HCT116 (cell line): Measurements from ENCODE around the gene FMR1. TPM values are rescaled to one million over a fixed set of nuclear protein-coding genes. Genes with fewer than 3 reads are reported as not detected.

Experiments used
- ATAC-seq: fragments of 200-7000 bp; cut with Tn5 transposase; 2 replicates; pipeline ENCODE4 v1.9.1; 2020; ENCODE audit warnings: mild to moderate bottlenecking, moderate library complexity
- BruUV-seq: library from RNA; stranded (reverse); fragments of 400-500 nt; replicated peaks from 2 replicates; lab custom pipeline; 2021; lab: Mats Ljungman, UMichigan
- CTCF ChIA-PET: fragments of 300-600 bp; sonication (Branson Sonifier 250); formaldehyde crosslinking; loops from one replicate; lab custom pipeline; 2021; ENCODE audit warnings: antibody characterized with exemption; lab: Charles Lee
- POLR2A ChIA-PET: fragments of 300-600, 350-600 bp; sonication (Branson Sonifier 250); formaldehyde crosslinking; loops from one replicate; lab custom pipeline; 2021; ENCODE audit warnings: antibody characterized with exemption; lab: Charles Lee
- RAD21 ChIA-PET, 2 experiments: fragments of 300-600 bp; sonication (Branson Sonifier 250); formaldehyde crosslinking; loops; one replicate each; lab custom pipeline; 2023; ENCODE audit warnings: low total read pairs in 2 of 2; ENCODE audit not compliant: uncharacterized antibody in 2 of 2, unreplicated experiment in 2 of 2, low non-redundant PET in 1 of 2; lab: Charles Lee
- DNase-seq: peaks from one replicate; pipeline ENCODE4 v3.0.0-alpha.2; 2010; ENCODE audit warnings: low read depth, low spot score
- H2AFZ ChIP-seq: fragments of 200-600 bp; shearing (Covaris generic), sonication (generic); 2 replicates; pipeline ENCODE4 v1.6.1; 2017; ENCODE audit warnings: low read depth, mixed run types, mixed read lengths, antibody characterized with exemption, low read length; ENCODE audit not compliant: poor library complexity, severe bottlenecking
- H3K27ac ChIP-seq: 2 replicates; pipeline ENCODE4 v1.5.1; 2012; ENCODE audit warnings: low read depth, low read length
- H3K27me3 ChIP-seq: fragments of 200-600 bp; sonication (generic); 2 replicates; pipeline ENCODE4 v1.6.1; 2016; ENCODE audit warnings: mixed run types, low read length, mixed read lengths; ENCODE audit not compliant: insufficient read depth
- H3K36me3 ChIP-seq, 2 experiments: fragments of 200-500 bp in 1 of 2; fragments of 200-600 bp in 1 of 2; sonication (Bioruptor generic) in 1 of 2; sonication (generic) in 1 of 2; 2 replicates each; pipeline versions ENCODE4 v1.5.1 to v1.6.1; 2014 to 2016; ENCODE audit warnings: low read length in 2 of 2, inconsistent platforms in 1 of 2, mixed read lengths in 1 of 2, mixed run types in 1 of 2; ENCODE audit not compliant: insufficient read depth in 2 of 2, control insufficient read depth in 1 of 2
- H3K4me1 ChIP-seq, 2 experiments: fragments of 200-600 bp in 1 of 2; sonication (generic) in 1 of 2; 2 replicates each; pipeline versions ENCODE4 v1.5.1 to v1.6.1; 2012 to 2017; ENCODE audit warnings: low read length in 2 of 2, inconsistent platforms in 1 of 2, mild to moderate bottlenecking in 1 of 2, mixed read lengths in 1 of 2, mixed run types in 1 of 2, moderate library complexity in 1 of 2; ENCODE audit not compliant: insufficient read depth in 2 of 2, control insufficient read depth in 1 of 2
- H3K4me2 ChIP-seq: fragments of 200-600 bp; sonication (generic); 2 replicates; pipeline ENCODE4 v1.6.1; 2017; ENCODE audit warnings: mixed run types, low read length, mixed read lengths
- H3K4me3 ChIP-seq, 2 experiments: fragments of 200-600 bp in 1 of 2; sonication (generic) in 1 of 2; replicated peaks in 1 of 2; 2 replicates each; pipeline ENCODE4 v1.5.1; 2011 to 2016; ENCODE audit warnings: low read length in 2 of 2, control low read depth in 1 of 2, low read depth in 1 of 2, mild to moderate bottlenecking in 1 of 2, mixed read lengths in 1 of 2, mixed run types in 1 of 2
- H3K79me2 ChIP-seq: fragments of 200-600 bp; sonication (generic); 2 replicates; pipeline ENCODE4 v1.6.1; 2017; ENCODE audit warnings: mild to moderate bottlenecking, mixed run types, low read length, moderate library complexity, mixed read lengths; ENCODE audit not compliant: insufficient read depth
- H3K9ac ChIP-seq: fragments of 200-600 bp; sonication (generic); 2 replicates; pipeline ENCODE4 v1.6.1; 2016; ENCODE audit warnings: low read length, mixed read lengths
- H3K9me2 ChIP-seq: fragments of 200-600 bp; sonication (generic), shearing (Covaris generic); 2 replicates; pipeline ENCODE4 v1.6.1; 2017; ENCODE audit warnings: mixed run types, mild to moderate bottlenecking, moderate library complexity; ENCODE audit not compliant: insufficient read depth
- H3K9me3 ChIP-seq, 2 experiments: fragments of 200-500 bp in 1 of 2; fragments of 200-600 bp in 1 of 2; sonication (Bioruptor generic) in 1 of 2; sonication (generic) in 1 of 2; 2 replicates each; pipeline ENCODE4 v1.6.1; 2014 to 2017; ENCODE audit warnings: low read length in 2 of 2, mixed read lengths in 2 of 2, inconsistent platforms in 1 of 2, low read depth in 1 of 2, mild to moderate bottlenecking in 1 of 2, mixed run types in 1 of 2, moderate library complexity in 1 of 2; ENCODE audit not compliant: control insufficient read depth in 1 of 2, insufficient read depth in 1 of 2
- H4K20me1 ChIP-seq: fragments of 200-600 bp; sonication (generic), shearing (Covaris generic); 2 replicates; pipeline ENCODE4 v1.6.1; 2017; ENCODE audit warnings: mixed run types, mild to moderate bottlenecking, moderate library complexity; ENCODE audit not compliant: insufficient read depth
- CEBPB ChIP-seq: IDR thresholded peaks from 2 replicates; pipeline ENCODE4 v1.6.1; 2012; ENCODE audit warnings: low read depth
- EGR1 ChIP-seq: IDR thresholded peaks from 2 replicates; pipeline ENCODE4 v1.6.1; 2012; ENCODE audit warnings: low read depth
- ELF1 ChIP-seq: IDR thresholded peaks from 2 replicates; pipeline ENCODE4 v1.6.1; 2012; ENCODE audit warnings: low read depth, borderline replicate concordance
- EZH2 ChIP-seq: fragments of 200-600 bp; sonication (generic); IDR thresholded peaks from 2 replicates; pipeline ENCODE4 v1.6.1; 2017; ENCODE audit warnings: antibody characterized with exemption, mixed run types
- EZH2phosphoT487 ChIP-seq: fragments of 200-600 bp; IDR thresholded peaks from 2 replicates; pipeline ENCODE4 v1.6.1; 2018; ENCODE audit warnings: antibody characterized with exemption, borderline replicate concordance
- JUND ChIP-seq: IDR thresholded peaks from 2 replicates; pipeline ENCODE4 v1.6.1; 2012
- POLR2A ChIP-seq: IDR thresholded peaks from 2 replicates; pipeline ENCODE4 v1.7.0; 2011; ENCODE audit warnings: borderline replicate concordance; ENCODE audit not compliant: insufficient read depth, insufficient read length; ENCODE audit errors: extremely low read depth
- POLR2AphosphoS5 ChIP-seq: IDR thresholded peaks from 2 replicates; pipeline ENCODE4 v1.6.1; 2011; ENCODE audit warnings: mild to moderate bottlenecking, low read depth, low read length, moderate library complexity
- RAD21 ChIP-seq: IDR thresholded peaks from 2 replicates; pipeline ENCODE4 v1.6.1; 2012; ENCODE audit warnings: low read depth, mild to moderate bottlenecking
- SIN3A ChIP-seq: IDR thresholded peaks from 2 replicates; pipeline ENCODE4 v1.6.1; 2012; ENCODE audit warnings: low read depth
- SP1 ChIP-seq: IDR thresholded peaks from 2 replicates; pipeline ENCODE4 v1.6.1; 2012; ENCODE audit warnings: low read depth
- ZFX ChIP-seq: fragments of 450-650 bp; IDR thresholded peaks from 2 replicates; pipeline ENCODE4 v1.6.1; 2017
- intact Hi-C: fragments of 100-400 bp; cut with micrococcal nuclease; formaldehyde crosslinking; loops from 2 replicates; pipeline ENCODE4 v1.10.0; 2022
- total RNA-seq: library from RNA; stranded (reverse); gene quantifications from one replicate; pipeline ENCODE4 v1.2.1, GENCODE V29; 2021; ENCODE audit not compliant: unreplicated experiment
- TF ChIP-seq, protein P1 (sequence below): IDR thresholded peaks from 2 replicates; pipeline ENCODE4 v1.6.1; 2012; ENCODE audit warnings: low read depth

Gene FMR1
- total RNA-seq, 1 experiment from 2014 or later = 31.1 TPM

DNA sequence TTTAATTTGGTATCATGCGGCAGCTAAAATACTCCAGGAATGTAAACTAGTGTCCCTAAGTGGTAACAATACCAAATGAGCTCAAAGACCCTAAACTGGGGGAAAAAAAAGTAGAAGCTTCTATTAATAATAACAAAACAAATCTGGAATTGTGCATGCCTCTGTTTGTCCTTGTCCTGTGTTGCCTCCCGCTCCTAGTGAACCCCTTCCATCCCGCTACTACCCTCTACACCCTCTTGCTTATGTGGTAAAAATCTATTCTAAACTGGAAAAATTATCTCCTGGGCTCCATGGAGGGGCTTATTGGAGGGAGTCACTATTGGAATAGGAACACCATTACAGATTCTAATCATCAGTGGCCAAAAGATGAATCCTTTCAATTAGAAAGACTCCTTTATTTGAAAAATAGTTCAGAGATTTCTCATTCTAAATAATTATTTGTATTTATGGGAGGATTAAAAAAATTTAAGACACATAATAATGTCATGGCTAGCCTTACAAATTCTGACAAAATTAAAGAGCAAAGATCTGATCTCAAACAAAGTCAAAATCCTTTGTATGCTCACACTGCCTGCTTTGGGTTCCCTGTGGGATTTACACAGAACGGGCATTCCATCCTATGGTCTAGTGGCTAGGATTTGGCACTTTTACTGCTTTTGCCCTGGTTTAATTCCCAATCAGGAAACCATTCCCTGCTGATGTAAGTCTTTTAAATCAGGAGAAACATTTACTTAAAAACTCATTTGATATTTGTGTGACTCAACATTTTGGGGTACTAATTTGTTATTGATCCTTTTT lies 34.7 kb upstream of the FMR1 start:
- RAD21 ChIA-PET = no interaction called here
- Histone ChIP-seq H3K36me3 (no peaks in the 10 kb centered on the region), H4K20me1 (no peaks in the 10 kb centered on the region), H3K4me2 (no peak overlapping the region), H2AFZ (no peak overlapping the region), H3K27me3 (no peaks in the 10 kb centered on the region), H3K4me1 (no peaks in the 10 kb centered on the region)
- intact Hi-C loops = no loop called here
- no peak for TF ChIP-seq ELF1
- no peak for TF ChIP-seq CEBPB
- TF ChIP-seq EGR1 = no peak
- no peak for TF ChIP-seq RAD21
- no peak for TF ChIP-seq EZH2phosphoT487
- no peak for TF ChIP-seq ZFX
- TF ChIP-seq POLR2A = no peak
- no peak for TF ChIP-seq JUND
- no peak for TF ChIP-seq POLR2AphosphoS5
- no peak for TF ChIP-seq SIN3A
- TF ChIP-seq EZH2 = no peak
- TF ChIP-seq, protein P1, sequence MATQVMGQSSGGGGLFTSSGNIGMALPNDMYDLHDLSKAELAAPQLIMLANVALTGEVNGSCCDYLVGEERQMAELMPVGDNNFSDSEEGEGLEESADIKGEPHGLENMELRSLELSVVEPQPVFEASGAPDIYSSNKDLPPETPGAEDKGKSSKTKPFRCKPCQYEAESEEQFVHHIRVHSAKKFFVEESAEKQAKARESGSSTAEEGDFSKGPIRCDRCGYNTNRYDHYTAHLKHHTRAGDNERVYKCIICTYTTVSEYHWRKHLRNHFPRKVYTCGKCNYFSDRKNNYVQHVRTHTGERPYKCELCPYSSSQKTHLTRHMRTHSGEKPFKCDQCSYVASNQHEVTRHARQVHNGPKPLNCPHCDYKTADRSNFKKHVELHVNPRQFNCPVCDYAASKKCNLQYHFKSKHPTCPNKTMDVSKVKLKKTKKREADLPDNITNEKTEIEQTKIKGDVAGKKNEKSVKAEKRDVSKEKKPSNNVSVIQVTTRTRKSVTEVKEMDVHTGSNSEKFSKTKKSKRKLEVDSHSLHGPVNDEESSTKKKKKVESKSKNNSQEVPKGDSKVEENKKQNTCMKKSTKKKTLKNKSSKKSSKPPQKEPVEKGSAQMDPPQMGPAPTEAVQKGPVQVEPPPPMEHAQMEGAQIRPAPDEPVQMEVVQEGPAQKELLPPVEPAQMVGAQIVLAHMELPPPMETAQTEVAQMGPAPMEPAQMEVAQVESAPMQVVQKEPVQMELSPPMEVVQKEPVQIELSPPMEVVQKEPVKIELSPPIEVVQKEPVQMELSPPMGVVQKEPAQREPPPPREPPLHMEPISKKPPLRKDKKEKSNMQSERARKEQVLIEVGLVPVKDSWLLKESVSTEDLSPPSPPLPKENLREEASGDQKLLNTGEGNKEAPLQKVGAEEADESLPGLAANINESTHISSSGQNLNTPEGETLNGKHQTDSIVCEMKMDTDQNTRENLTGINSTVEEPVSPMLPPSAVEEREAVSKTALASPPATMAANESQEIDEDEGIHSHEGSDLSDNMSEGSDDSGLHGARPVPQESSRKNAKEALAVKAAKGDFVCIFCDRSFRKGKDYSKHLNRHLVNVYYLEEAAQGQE = no peak
- TF ChIP-seq SP1 = no peak
- TF ChIP-seq, all 23 proteins: peak for 0
- ATAC-seq = no peak
- Histone ChIP-seq H3K79me2 (no peaks in the 10 kb centered on the region), H3K9me3 (no peaks in the 10 kb centered on the region), H3K4me3 (no peak overlapping the region), H3K27ac (no peak overlapping the region), H3K9me2 (no peaks in the 10 kb centered on the region), H3K9ac (no peak overlapping the region)
- no peak for DNase-seq
- BruUV-seq = no TSS peak
- POLR2A ChIA-PET = interaction anchor here (0.6 kb wide), 1 partner anchor 26 kb away, joined by 3 read pairs; no protein-coding TSS in a partner anchor
- CTCF ChIA-PET = no interaction called here
